Stimulated activated naive CD8-positive, alpha-beta T cell treated with anti-CD3 and anti-CD28 coated beads, Interleukin-15, amount 100 ng/mL, for 72 hours (primary cell): Measurements from ENCODE around the gene UCP2.

Experiments
- ATAC-seq: fragments of 150-1000 bp; cut with Tn5 transposase; 2 replicates; pipeline ENCODE4 v1.10.0; 2021; ENCODE audit warnings: mild to moderate bottlenecking, moderate library complexity
- DNase-seq, 2 donors: peaks; one replicate each; pipeline ENCODE4 v3.0.0; 2021 to 2022
- H3K27ac Mint-ChIP-seq, 2 donors: one replicate each; pipeline ENCODE4 v1.8.0; 2022; ENCODE audit warnings: mild to moderate bottlenecking in 2 of 2, mixed read lengths in 2 of 2, moderate library complexity in 2 of 2
- H3K27me3 Mint-ChIP-seq: one replicate; pipeline ENCODE4 v1.8.0; 2022; ENCODE audit warnings: mixed read lengths
- H3K4me1 Mint-ChIP-seq: one replicate; pipeline ENCODE4 v1.8.0; 2022; ENCODE audit warnings: mild to moderate bottlenecking, mixed read lengths
- H3K4me3 Mint-ChIP-seq, 2 donors: one replicate each; pipeline ENCODE4 v1.8.0; 2022; ENCODE audit warnings: mild to moderate bottlenecking in 2 of 2, mixed read lengths in 2 of 2, moderate library complexity in 1 of 2
- H3K9me3 Mint-ChIP-seq, 2 donors: one replicate each; pipeline ENCODE4 v1.8.0; 2022; ENCODE audit warnings: mixed read lengths in 2 of 2

The UCP2 gene

GRCh38 chr11:73983741-73984538 lies 1.3 kb upstream of the UCP2 start:
- Mint-ChIP-seq H3K27me3 (no peaks in the 10 kb centered on the region), H3K9me3 (no peaks in the 10 kb centered on the region), H3K4me3 (peak overlapping the region; percentile 95 to 96), H3K4me1 (peaks cover 50% of the 10 kb centered on the region), H3K27ac (peak overlapping the region; percentile 97 to 98)
- DNase-seq = no peak
- no peak for ATAC-seq

GRCh38 chr11:73982990-73983740 lies 522 bp upstream of the UCP2 start:
- Mint-ChIP-seq H3K27me3 (no peaks in the 10 kb centered on the region), H3K4me1 (peaks cover 57% of the 10 kb centered on the region), H3K9me3 (no peaks in the 10 kb centered on the region)

GRCh38 chr11:73981051-73981805 lies 1.4 kb downstream of the UCP2 start:
- DNase-seq (no peak), ATAC-seq (no peak)
- peak overlapping the region; percentile 95 to 96 for H3K4me3 Mint-ChIP-seq
- no peaks in the 10 kb centered on the region for H3K9me3 Mint-ChIP-seq
- peaks cover 77% of the 10 kb centered on the region for H3K4me1 Mint-ChIP-seq
- H3K27me3 Mint-ChIP-seq = no peaks in the 10 kb centered on the region
- H3K27ac Mint-ChIP-seq = peak overlapping the region; percentile 98 to 99

More at GRCh38 chr11:73982990-73983740, 522 bp upstream of the UCP2 start:
- H3K4me3 Mint-ChIP-seq = peak overlapping the region; percentile 95 to 96
- ATAC-seq = peak; percentile 88
- peak overlapping the region; percentile 97 to 98 for H3K27ac Mint-ChIP-seq
- DNase-seq = peak; percentile 92 to 96

- H3K27me3 Mint-ChIP-seq = no peaks in the 10 kb centered on the region
- peaks cover 78% of the 10 kb centered on the region for H3K4me1 Mint-ChIP-seq
Observed at GRCh38 chr11:73980001-73980961, 2.4 kb downstream of the UCP2 start.

GRCh38 chr11:73978576-73979086 lies 4.0 kb downstream of the UCP2 start:
- ATAC-seq (no peak), DNase-seq (no peak)
- no peaks in the 10 kb centered on the region for H3K9me3 Mint-ChIP-seq
- H3K4me1 Mint-ChIP-seq = peaks cover 78% of the 10 kb centered on the region
- peak overlapping the region; percentile 71 to 96 for H3K4me3 Mint-ChIP-seq
- H3K27me3 Mint-ChIP-seq = no peaks in the 10 kb centered on the region
- peak overlapping the region in 1 of 2 donors; percentile 93 for H3K27ac Mint-ChIP-seq

More at GRCh38 chr11:73980001-73980961, 2.4 kb downstream of the UCP2 start:
- peak; percentile 63 for ATAC-seq
- Mint-ChIP-seq H3K4me3 (peak overlapping the region; percentile 95 to 96), H3K9me3 (no peaks in the 10 kb centered on the region), H3K27ac (peak overlapping the region; percentile 94 to 98)
- peak; percentile 52 to 78 for DNase-seq

GRCh38 chr11:73977856-73978519 lies 4.7 kb downstream of the UCP2 start:
- Mint-ChIP-seq H3K27me3 (no peaks in the 10 kb centered on the region), H3K4me3 (peak overlapping the region in 1 of 2 donors; percentile 27), H3K27ac (no peak overlapping the region), H3K4me1 (peaks cover 79% of the 10 kb centered on the region), H3K9me3 (no peaks in the 10 kb centered on the region)
- ATAC-seq (no peak), DNase-seq (no peak)

- no peak for DNase-seq
- H3K4me3 Mint-ChIP-seq = peak overlapping the region in 1 of 2 donors; percentile 10
- no peaks in the 10 kb centered on the region for H3K9me3 Mint-ChIP-seq
- no peak for ATAC-seq
- H3K4me1 Mint-ChIP-seq = peaks cover 93% of the 10 kb centered on the region
- H3K27ac Mint-ChIP-seq = peak overlapping the region; percentile 50 to 79
- no peaks in the 10 kb centered on the region for H3K27me3 Mint-ChIP-seq
Observed at GRCh38 chr11:73976451-73977151, 6.0 kb downstream of the UCP2 start.

GRCh38 chr11:73975479-73975757 lies 7.2 kb downstream of the UCP2 start:
- H3K4me3 Mint-ChIP-seq = peak overlapping the region in 1 of 2 donors; percentile 33
- peak overlapping the region; percentile 35 to 38 for H3K27ac Mint-ChIP-seq
- ATAC-seq = no peak

GRCh38 chr11:73974604-73975478 lies 7.8 kb downstream of the UCP2 start:
- Mint-ChIP-seq H3K27me3 (no peaks in the 10 kb centered on the region), H3K4me1 (peaks cover 100% of the 10 kb centered on the region), H3K9me3 (no peaks in the 10 kb centered on the region), H3K27ac (peak overlapping the region; percentile 37 to 86), H3K4me3 (peak overlapping the region in 1 of 2 donors; percentile 33)
- DNase-seq (no peak), ATAC-seq (no peak)

More at GRCh38 chr11:73975479-73975757, 7.2 kb downstream of the UCP2 start:
- H3K4me1 Mint-ChIP-seq = peaks cover 100% of the 10 kb centered on the region
- no peaks in the 10 kb centered on the region for H3K9me3 Mint-ChIP-seq
- no peaks in the 10 kb centered on the region for H3K27me3 Mint-ChIP-seq
- DNase-seq = no peak

GRCh38 chr11:73972620-73973449 lies 9.8 kb downstream of the UCP2 start:
- DNase-seq (no peak), ATAC-seq (no peak)
- H3K27ac Mint-ChIP-seq = peak overlapping the region in 1 of 2 donors; percentile 14
- H3K27me3 Mint-ChIP-seq = no peaks in the 10 kb centered on the region
- H3K4me1 Mint-ChIP-seq = peaks cover 100% of the 10 kb centered on the region
- H3K9me3 Mint-ChIP-seq = no peaks in the 10 kb centered on the region
- H3K4me3 Mint-ChIP-seq = no peak overlapping the region

GRCh38 chr11:73972187-73972586 lies 10.5 kb downstream of the UCP2 start:
- ATAC-seq (no peak), DNase-seq (no peak)

GRCh38 chr11:73971175-73971719 lies 11.4 kb downstream of the UCP2 start:
- Mint-ChIP-seq H3K27me3 (no peaks in the 10 kb centered on the region), H3K9me3 (no peaks in the 10 kb centered on the region), H3K4me1 (peaks cover 90% of the 10 kb centered on the region), H3K4me3 (peak overlapping the region in 1 of 2 donors; percentile 22), H3K27ac (peak overlapping the region; percentile 51 to 73)
- DNase-seq (no peak), ATAC-seq (no peak)

More at GRCh38 chr11:73972187-73972586, 10.5 kb downstream of the UCP2 start:
- no peak overlapping the region for H3K4me3 Mint-ChIP-seq
- H3K27ac Mint-ChIP-seq = peak overlapping the region in 1 of 2 donors; percentile 46
- no peaks in the 10 kb centered on the region for H3K27me3 Mint-ChIP-seq
- H3K9me3 Mint-ChIP-seq = no peaks in the 10 kb centered on the region
- peaks cover 98% of the 10 kb centered on the region for H3K4me1 Mint-ChIP-seq
